H1 (cell line): ENCODE data around the gene FRMD6. TPM values are rescaled to one million over a fixed set of nuclear protein-coding genes. Genes with fewer than 3 reads are reported as not detected.

Source experiments
- CTCF ChIA-PET: fragments of 300-600 bp; sonication (Branson Sonifier 250); formaldehyde crosslinking; loops from one replicate; lab custom pipeline; 2021; ENCODE audit not compliant: partially characterized antibody; lab: Charles Lee
- POLR2A ChIA-PET: fragments of 300-600 bp; sonication (Branson Sonifier 250); formaldehyde crosslinking; loops from one replicate; lab custom pipeline; 2021; ENCODE audit warnings: inconsistent platforms; ENCODE audit not compliant: partially characterized antibody; lab: Charles Lee
- DNase-seq, 2 experiments: peaks; one replicate each; pipeline versions ENCODE4 v3.0.0 to v3.0.0-alpha.2; 2010 to 2022; ENCODE audit warnings: low spot score in 2 of 2, low read depth in 1 of 2, mixed read lengths in 1 of 2
- FAIRE-seq: peaks from 2 replicates; lab custom pipeline; 2011; peaks lifted over from hg19 to GRCh38; lab: Jason Lieb, UNC
- H2AFZ ChIP-seq: 2 replicates; pipeline ENCODE4 v1.8.1; 2012; ENCODE audit warnings: low read length, inconsistent platforms
- H2AK5ac ChIP-seq: 2 replicates; pipeline ENCODE4 v1.6.1; 2013; ENCODE audit warnings: low read depth, low read length
- H2BK120ac ChIP-seq: replicated peaks from 2 replicates; pipeline ENCODE3; 2013; ENCODE audit warnings: low read depth, low read length, inconsistent platforms
- H2BK12ac ChIP-seq: 2 replicates; pipeline ENCODE4 v1.6.1; 2013; ENCODE audit warnings: low read depth, low read length
- H2BK15ac ChIP-seq: 2 replicates; pipeline ENCODE4 v1.6.1; 2013; ENCODE audit warnings: low read length
- H2BK20ac ChIP-seq: 2 replicates; pipeline ENCODE4 v1.6.1; 2013; ENCODE audit warnings: low read length
- H2BK5ac ChIP-seq: 2 replicates; pipeline ENCODE4 v1.6.1; 2013; ENCODE audit warnings: low read depth, low read length
- H3K14ac ChIP-seq: 2 replicates; pipeline ENCODE4 v1.6.1; 2013; ENCODE audit warnings: inconsistent platforms; ENCODE audit not compliant: insufficient read length
- H3K18ac ChIP-seq: 2 replicates; pipeline ENCODE4 v1.6.1; 2013; ENCODE audit warnings: low read length; ENCODE audit errors: extremely low read depth
- H3K23ac ChIP-seq: 2 replicates; pipeline ENCODE4 v1.6.1; 2013; ENCODE audit warnings: inconsistent platforms; ENCODE audit not compliant: insufficient read length
- H3K23me2 ChIP-seq: 2 replicates; pipeline ENCODE4 v1.6.1; 2013; ENCODE audit warnings: low read depth, low read length
- H3K27ac ChIP-seq: 2 replicates; pipeline ENCODE4 v1.6.1; 2011; ENCODE audit warnings: low read depth, low read length, inconsistent platforms
- H3K27me3 ChIP-seq, 4 experiments: replicated peaks in 1 of 4; 1 replicate in 1 of 4; 2 replicates in 3 of 4; pipeline versions ENCODE4 v1.6.1 to v1.8.1; 2011 to 2013; ENCODE audit warnings: low read length in 3 of 4, mild to moderate bottlenecking in 3 of 4, inconsistent platforms in 2 of 4, mixed read lengths in 2 of 4, moderate library complexity in 1 of 4; ENCODE audit not compliant: control insufficient read depth in 3 of 4, insufficient read depth in 3 of 4; ENCODE audit errors: extremely low read depth in 1 of 4
- H3K36me3 ChIP-seq, 4 experiments: 2 replicates each; pipeline versions ENCODE4 v1.6.1 to v1.8.1; 2011 to 2013; ENCODE audit warnings: mild to moderate bottlenecking in 4 of 4, low read length in 3 of 4, moderate library complexity in 2 of 4, control low read depth in 1 of 4, inconsistent platforms in 1 of 4; ENCODE audit not compliant: insufficient read depth in 4 of 4, control insufficient read depth in 2 of 4
- H3K4ac ChIP-seq: replicated peaks from 2 replicates; pipeline ENCODE3; 2013; ENCODE audit warnings: low read length, low read depth, mixed read lengths, inconsistent platforms; ENCODE audit not compliant: insufficient read length
- H3K4me1 ChIP-seq, 4 experiments: replicated peaks in 1 of 4; 1 replicate in 1 of 4; 2 replicates in 3 of 4; pipeline versions ENCODE4 v1.6.1 to v1.8.1; 2011 to 2013; ENCODE audit warnings: low read length in 3 of 4, inconsistent platforms in 2 of 4, mixed read lengths in 1 of 4; ENCODE audit not compliant: insufficient read depth in 4 of 4, control insufficient read depth in 3 of 4
- H3K4me2 ChIP-seq, 2 experiments: 2 replicates each; pipeline versions ENCODE4 v1.6.1 to v1.8.1; 2011 to 2013; ENCODE audit warnings: low read depth in 2 of 2, low read length in 2 of 2, control low read depth in 1 of 2, inconsistent platforms in 1 of 2, mild to moderate bottlenecking in 1 of 2; ENCODE audit not compliant: insufficient read depth in 1 of 2
- H3K4me3 ChIP-seq, 4 experiments: fragments of 200-600, 300-600 bp in 1 of 4; sonication (generic), shearing (Covaris generic), sonication (Bioruptor Twin) in 1 of 4; 2 replicates each; pipeline versions ENCODE4 v1.5.1 to v1.8.1; 2011 to 2016; ENCODE audit warnings: low read length in 4 of 4, low read depth in 3 of 4, control low read depth in 2 of 4, inconsistent platforms in 2 of 4, mild to moderate bottlenecking in 2 of 4, mixed read lengths in 1 of 4, moderate library complexity in 1 of 4; ENCODE audit not compliant: insufficient read depth in 2 of 4; ENCODE audit errors: extremely low read depth in 1 of 4
- H3K56ac ChIP-seq: replicated peaks from 2 replicates; pipeline ENCODE3; 2013; ENCODE audit warnings: low read depth, mild to moderate bottlenecking, mixed read lengths, low read length, inconsistent platforms; ENCODE audit not compliant: insufficient read length
- H3K79me1 ChIP-seq: 2 replicates; pipeline ENCODE4 v1.6.1; 2013; ENCODE audit warnings: low read depth, low read length, control low read depth
- H3K79me2 ChIP-seq, 2 experiments: 2 replicates each; pipeline versions ENCODE4 v1.6.1 to v1.8.1; 2012 to 2013; ENCODE audit warnings: low read length in 2 of 2, mild to moderate bottlenecking in 2 of 2, inconsistent platforms in 1 of 2; ENCODE audit not compliant: insufficient read depth in 2 of 2, control insufficient read depth in 1 of 2
- H3K9ac ChIP-seq, 4 experiments: replicated peaks in 1 of 4; 1 replicate in 1 of 4; 2 replicates in 3 of 4; pipeline versions ENCODE4 v1.6.1 to v1.8.1; 2011 to 2013; ENCODE audit warnings: low read depth in 3 of 4, low read length in 3 of 4, control low read depth in 2 of 4, mild to moderate bottlenecking in 2 of 4, moderate library complexity in 2 of 4, inconsistent platforms in 1 of 4; ENCODE audit errors: extremely low read depth in 1 of 4
- H3K9me3 ChIP-seq, 2 experiments: 2 replicates each; pipeline versions ENCODE4 v1.6.1 to v1.8.1; 2012 to 2013; ENCODE audit warnings: mild to moderate bottlenecking in 2 of 2, moderate library complexity in 2 of 2, control low read depth in 1 of 2, inconsistent platforms in 1 of 2, low read depth in 1 of 2, low read length in 1 of 2, mixed read lengths in 1 of 2; ENCODE audit not compliant: insufficient read depth in 2 of 2
- H4K20me1 ChIP-seq, 2 experiments: replicated peaks in 1 of 2; 2 replicates each; pipeline versions ENCODE3 to v1.8.1; 2011 to 2013; ENCODE audit warnings: inconsistent platforms in 2 of 2, low read length in 2 of 2, mild to moderate bottlenecking in 1 of 2; ENCODE audit not compliant: insufficient read depth in 2 of 2, control insufficient read depth in 1 of 2
- H4K5ac ChIP-seq: 2 replicates; pipeline ENCODE4 v1.6.1; 2013; ENCODE audit warnings: low read length, low read depth, mixed read lengths, inconsistent platforms; ENCODE audit not compliant: insufficient read length
- H4K8ac ChIP-seq: 2 replicates; pipeline ENCODE4 v1.8.0; 2013; ENCODE audit warnings: mild to moderate bottlenecking, moderate library complexity, low read length, inconsistent platforms; ENCODE audit not compliant: insufficient read depth; ENCODE audit errors: extremely low read depth
- H4K91ac ChIP-seq: replicated peaks from 2 replicates; pipeline ENCODE3; 2013; ENCODE audit warnings: low read length, mixed read lengths, inconsistent platforms; ENCODE audit not compliant: insufficient read length
- CREB1 ChIP-seq: IDR thresholded peaks from 2 replicates; pipeline ENCODE4 v1.6.1; 2012; ENCODE audit warnings: inconsistent platforms
- SIRT6 ChIP-seq: IDR thresholded peaks from one replicate; pipeline ENCODE4 v1.7.1; 2012; ENCODE audit warnings: low read length, inconsistent platforms
- WGBS, 2 experiments: shearing (Covaris generic) in 1 of 2; methylation state at CpG; one replicate each; pipeline versions ENCODE4 v1.1.6 to v1.1.7; 2013 to 2015; ENCODE audit warnings: low lambda C conversion rate in 2 of 2, mixed read lengths in 2 of 2, inconsistent platforms in 1 of 2, low coverage in 1 of 2, missing lambda C conversion rate in 1 of 2; ENCODE audit not compliant: insufficient replicate concordance in 2 of 2, insufficient coverage in 1 of 2, insufficient read length in 1 of 2; ENCODE audit errors: extremely low coverage in 1 of 2, missing lambda C conversion rate in 1 of 2; 5-methylcytosine and 5-hydroxymethylcytosine counted together
- polyA plus RNA-seq, 7 experiments: library from polyadenylated mRNA; depleted of rRNA in 3 of 7; stranded (reverse) in 5 of 7; unstranded in 2 of 7; fragments of >200 nt in 5 of 7; fragments of 200-250 nt in 2 of 7; gene quantifications; 1 replicate in 5 of 7; 2 replicates in 1 of 7; 4 replicates in 1 of 7; pipeline versions ENCODE4 v1.2.1 to v1.2.3, GENCODE V29; 2011 to 2013; ENCODE audit warnings: missing spikeins in 2 of 7, mixed read lengths in 2 of 7
- total RNA-seq: library from RNA; stranded (reverse); fragmentation: NEBNext Ultra II Directional; extraction: Animal tissue kit (Norgen Biotek cat#: 25700); gene quantifications from 2 replicates; pipeline ENCODE4 v1.2.1, GENCODE V29; 2021

Gene FRMD6
- total and polyA plus RNA-seq, 2 of the 8 experiments (the other 6 are each of a cell fraction or from before 2014, with no cell fraction given), result 5.4 to 23.7 TPM

DNA sequence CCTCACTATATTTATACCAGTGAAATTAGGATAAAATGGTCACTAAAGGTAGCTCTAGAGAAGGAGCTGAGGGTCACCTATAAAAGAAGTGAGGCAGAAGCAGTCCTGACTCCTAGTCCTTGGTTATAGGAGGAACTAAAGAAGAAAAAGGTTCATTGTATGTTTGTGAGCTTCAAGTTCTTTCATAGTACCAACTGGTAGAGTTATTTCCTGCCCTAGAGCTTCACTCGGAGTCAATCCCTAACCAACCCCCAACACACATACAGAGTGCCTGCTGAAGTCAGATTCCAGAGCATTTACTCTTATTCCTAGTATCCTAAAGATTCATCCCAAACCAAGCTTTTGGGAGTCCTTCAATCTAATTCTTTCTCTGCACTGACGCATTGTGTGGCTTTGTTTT lies 29.3 kb upstream of the FRMD6 start:
- Histone ChIP-seq H3K27ac (no peak overlapping the region), H3K9ac (no peak overlapping the region), H3K23ac (no peak overlapping the region), H3K79me2 (no peaks in the 10 kb centered on the region), H3K27me3 (no peaks in the 10 kb centered on the region), H3K4me2 (no peak overlapping the region), H3K4ac (no peak overlapping the region), H2BK15ac (no peak overlapping the region), H3K36me3 (no peaks in the 10 kb centered on the region), H3K4me1 (no peaks in the 10 kb centered on the region), H3K4me3 (no peak overlapping the region), H3K56ac (no peak overlapping the region), H4K5ac (no peak overlapping the region), H3K79me1 (no peaks in the 10 kb centered on the region), H3K9me3 (no peaks in the 10 kb centered on the region), H2BK20ac (no peak overlapping the region), H2BK120ac (no peak overlapping the region), H4K8ac (no peak overlapping the region), H4K91ac (no peak overlapping the region), H2AFZ (no peak overlapping the region), H2BK5ac (no peak overlapping the region), H2AK5ac (no peak overlapping the region), H4K20me1 (no peaks in the 10 kb centered on the region), H3K18ac (no peak overlapping the region), H3K23me2 (no peaks in the 10 kb centered on the region; the same call in 1 of the 2 replicates), H2BK12ac (no peak overlapping the region), H3K14ac (no peak overlapping the region)
- CTCF ChIA-PET, result interaction anchor here (0.8 kb wide), 1 partner anchor 13 kb away, joined by 3 read pairs; no protein-coding TSS in a partner anchor
- POLR2A ChIA-PET, result no interaction called here
- FAIRE-seq (no peak), DNase-seq (no peak)
- WGBS, 2 experiments, result 91% methylated on average over 2 of the region's 2 CpGs; no CpG with 5 or more reads in 1 of the 2 experiments
- TF ChIP-seq CREB1 (no peak), SIRT6 (no peak)
